HG03520 (cell line): ENCODE measurements around the gene MMP28.

Experiments
- ATAC-seq: cut with Tn5 transposase; IDR thresholded peaks from one replicate; pipeline ENCODE4 v1.9.1; 2021; ENCODE audit warnings: mild to moderate bottlenecking, moderate library complexity; ENCODE audit not compliant: unreplicated experiment

MMP28 gene

GRCh38 chr17:35728551-35728950 lies 66.9 kb downstream of the MMP28 start:
- no peak for ATAC-seq

- no peak for ATAC-seq
These were observed 67.8 kb downstream of the MMP28 start for GRCh38 chr17:35727635-35728034.

DNA sequence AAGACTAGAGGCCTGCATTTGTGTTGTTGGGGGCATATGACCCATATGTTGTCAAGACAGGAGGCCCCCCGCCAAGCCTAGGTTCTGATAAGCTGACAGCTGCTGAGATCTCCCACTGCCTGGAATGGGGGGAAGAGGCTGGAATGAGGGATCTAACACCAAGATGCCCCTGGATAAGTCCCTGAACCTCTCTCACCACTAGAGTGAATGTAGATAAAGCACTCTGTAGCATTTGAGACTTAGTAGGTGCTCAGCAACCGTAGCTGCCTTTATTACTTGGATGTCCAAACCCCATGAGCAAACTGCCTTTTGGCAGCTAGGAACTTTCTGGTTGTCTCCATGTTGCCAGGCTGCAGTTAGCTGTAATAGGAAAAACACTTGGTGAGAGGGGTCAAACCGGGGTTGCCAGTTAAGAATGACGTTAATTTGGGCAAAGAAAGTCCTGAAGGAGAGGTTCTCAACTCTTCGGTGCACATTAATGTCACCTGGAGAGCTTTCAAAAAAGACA lies 68.4 kb downstream of the MMP28 start:
- no peak for ATAC-seq

DNA sequence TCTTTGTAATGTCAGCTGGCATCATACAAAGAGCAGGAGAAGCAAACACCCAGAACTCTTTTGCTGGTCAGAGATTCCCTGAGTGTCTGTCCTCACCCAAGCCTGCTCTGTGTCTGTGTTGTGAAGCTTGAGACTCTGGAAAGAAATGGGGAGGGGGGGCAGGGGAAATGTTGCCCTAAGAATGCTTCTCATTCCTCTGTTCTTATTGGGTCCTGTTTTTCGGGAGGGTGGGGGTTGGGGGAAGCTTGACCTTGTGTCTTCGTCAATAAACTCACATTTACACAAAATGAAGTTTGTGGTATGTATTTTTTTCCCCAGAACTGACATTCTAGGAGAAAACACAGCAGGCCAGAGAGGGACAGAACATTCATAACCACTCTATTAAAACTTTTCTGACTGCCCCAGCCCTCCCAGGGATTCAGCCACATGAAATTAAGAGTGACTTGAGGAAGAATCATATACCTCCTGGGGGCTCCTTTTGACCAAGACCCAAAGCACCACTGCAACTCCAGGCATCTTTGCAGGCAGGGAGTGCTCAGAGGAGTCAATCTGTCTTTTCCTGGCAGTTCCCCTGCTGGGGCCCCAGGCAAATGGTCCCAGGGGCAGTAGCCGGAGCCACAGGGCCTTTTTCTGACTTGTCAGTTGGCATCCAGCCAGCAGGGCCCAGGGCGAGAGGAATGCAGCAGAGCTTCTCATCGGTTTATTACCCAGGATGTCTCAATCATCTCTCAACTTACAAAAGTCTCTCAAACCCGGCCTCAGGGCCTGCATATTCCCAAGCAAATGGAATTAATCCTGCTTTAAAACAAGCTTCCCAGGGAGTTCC lies 69.1 kb downstream of the MMP28 start:
- no peak for ATAC-seq

GRCh38 chr17:35725802-35726126 lies 69.7 kb downstream of the MMP28 start:
- ATAC-seq = no peak

DNA sequence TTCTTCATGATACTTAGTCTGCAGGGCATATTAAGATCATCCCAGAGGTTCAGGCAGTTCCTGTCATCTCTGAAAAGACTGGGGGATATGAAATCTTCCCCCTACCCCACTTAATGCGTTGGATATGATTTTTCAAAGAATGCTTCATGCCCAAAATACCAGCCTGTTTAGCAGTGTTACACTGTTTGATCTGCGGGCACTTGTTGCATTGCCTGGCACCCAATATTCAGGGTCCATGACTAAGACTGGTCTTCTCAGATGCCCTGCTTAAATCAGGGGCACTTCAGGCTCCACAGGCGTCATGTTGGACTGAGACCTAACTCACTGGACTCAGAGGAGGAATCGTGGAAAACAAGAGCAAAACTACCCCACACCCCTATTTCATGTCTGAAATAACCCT lies 70.4 kb downstream of the MMP28 start:
- ATAC-seq = no peak

- no peak for ATAC-seq
These were observed 71.7 kb downstream of the MMP28 start for GRCh38 chr17:35723735-35724134.

- ATAC-seq = no peak
These were observed 78.0 kb downstream of the MMP28 start for GRCh38 chr17:35717475-35717874.

GRCh38 chr17:35716897-35717465 lies 78.5 kb downstream of the MMP28 start:
- no peak for ATAC-seq

GRCh38 chr17:35716173-35716572 lies 79.3 kb downstream of the MMP28 start:
- no peak for ATAC-seq
